IMR-90 (cell line): ENCODE data around the gene BTN1A1.

Experiments
- CEBPB ChIP-seq: IDR thresholded peaks from 2 replicates; pipeline ENCODE4 v1.6.1; 2012; ENCODE audit warnings: low read depth, low read length, improper control_type of control experiment
- CHD1 ChIP-seq: IDR thresholded peaks from 2 replicates; pipeline ENCODE4 v1.6.1; 2012; ENCODE audit warnings: low read depth, low read length, improper control_type of control experiment
- CTCF ChIP-seq: conservative IDR thresholded peaks from 2 replicates; pipeline ENCODE4 v1.5.1; 2012; ENCODE audit warnings: mild to moderate bottlenecking, low read depth, low read length, improper control_type of control experiment
- MAZ ChIP-seq: IDR thresholded peaks from 2 replicates; pipeline ENCODE4 v1.6.1; 2012; ENCODE audit warnings: low read depth, mild to moderate bottlenecking, low read length, improper control_type of control experiment, moderate library complexity, borderline replicate concordance
- NFE2L2 ChIP-seq: fragments of 150-350 bp; IDR thresholded peaks from 2 replicates; pipeline ENCODE4 v1.6.1; 2016; ENCODE audit warnings: low read depth, mild to moderate bottlenecking, low read length
- POLR2A ChIP-seq: IDR thresholded peaks from 2 replicates; pipeline ENCODE4 v1.6.1; 2012; ENCODE audit warnings: mild to moderate bottlenecking, low read depth, low read length
- RAD21 ChIP-seq: IDR thresholded peaks from 2 replicates; pipeline ENCODE4 v1.6.1; 2012; ENCODE audit warnings: low read length, improper control_type of control experiment
- RCOR1 ChIP-seq: IDR thresholded peaks from 2 replicates; pipeline ENCODE4 v1.6.1; 2012; ENCODE audit warnings: mild to moderate bottlenecking, low read length, improper control_type of control experiment; ENCODE audit not compliant: insufficient replicate concordance
- RFX5 ChIP-seq: IDR thresholded peaks from 2 replicates; pipeline ENCODE4 v1.8.0; 2012; ENCODE audit warnings: low read depth, mild to moderate bottlenecking, low read length, moderate library complexity
- SMC3 ChIP-seq: fragments of 150-350 bp; IDR thresholded peaks from 2 replicates; pipeline ENCODE4 v1.6.1; 2016; ENCODE audit warnings: low read depth, mild to moderate bottlenecking, antibody characterized with exemption, low read length, moderate library complexity
- USF2 ChIP-seq: fragments of 150-350 bp; IDR thresholded peaks from 2 replicates; pipeline ENCODE4 v1.6.1; 2017; ENCODE audit warnings: mild to moderate bottlenecking, antibody characterized with exemption, low read length, low read depth

- TF ChIP-seq CTCF (no peak), CHD1 (no peak), NFE2L2 (no peak), CEBPB (no peak), RAD21 (no peak), MAZ (no peak), RFX5 (no peak), SMC3 (no peak), POLR2A (no peak), USF2 (no peak), RCOR1 (no peak)
Observed at GRCh38 chr6:26534681-26535465, 34.8 kb downstream of the BTN1A1 start.
